Stomach (tissue), 4 donors: ENCODE data around the gene ATG4D.

Source experiments
- EP300 ChIP-seq: sonication (generic); formaldehyde crosslinking; IDR thresholded peaks from one replicate; pipeline ENCODE4 v1.6.1; 2017; ENCODE audit warnings: antibody characterized with exemption
- POLR2A ChIP-seq, 4 donors: fragments of 450-650 bp; IDR thresholded peaks; one replicate each; pipeline ENCODE4 v1.6.1; 2016; ENCODE audit warnings: antibody characterized with exemption in 4 of 4, control low read depth in 2 of 4, mild to moderate bottlenecking in 1 of 4, moderate library complexity in 1 of 4
- POLR2AphosphoS5 ChIP-seq, 3 donors: sonication (generic); formaldehyde crosslinking; IDR thresholded peaks; one replicate each; pipeline ENCODE4 v1.6.1; 2016; ENCODE audit warnings: antibody characterized with exemption in 3 of 3
- TF ChIP-seq, protein P1 (sequence below), 7 experiments: fragments of 450-650 bp in 4 of 7; fragments of 200-600 bp in 3 of 7; sonication (generic) in 3 of 7; IDR thresholded peaks; one replicate each; pipeline ENCODE4 v1.5.1; 2016 to 2019; ENCODE audit warnings: antibody characterized with exemption in 7 of 7, control low read depth in 2 of 7, mild to moderate bottlenecking in 1 of 7

GRCh38 chr19:10514211-10515145 is 29.2 kb upstream of the ATG4D start:
- TF ChIP-seq, protein P1, sequence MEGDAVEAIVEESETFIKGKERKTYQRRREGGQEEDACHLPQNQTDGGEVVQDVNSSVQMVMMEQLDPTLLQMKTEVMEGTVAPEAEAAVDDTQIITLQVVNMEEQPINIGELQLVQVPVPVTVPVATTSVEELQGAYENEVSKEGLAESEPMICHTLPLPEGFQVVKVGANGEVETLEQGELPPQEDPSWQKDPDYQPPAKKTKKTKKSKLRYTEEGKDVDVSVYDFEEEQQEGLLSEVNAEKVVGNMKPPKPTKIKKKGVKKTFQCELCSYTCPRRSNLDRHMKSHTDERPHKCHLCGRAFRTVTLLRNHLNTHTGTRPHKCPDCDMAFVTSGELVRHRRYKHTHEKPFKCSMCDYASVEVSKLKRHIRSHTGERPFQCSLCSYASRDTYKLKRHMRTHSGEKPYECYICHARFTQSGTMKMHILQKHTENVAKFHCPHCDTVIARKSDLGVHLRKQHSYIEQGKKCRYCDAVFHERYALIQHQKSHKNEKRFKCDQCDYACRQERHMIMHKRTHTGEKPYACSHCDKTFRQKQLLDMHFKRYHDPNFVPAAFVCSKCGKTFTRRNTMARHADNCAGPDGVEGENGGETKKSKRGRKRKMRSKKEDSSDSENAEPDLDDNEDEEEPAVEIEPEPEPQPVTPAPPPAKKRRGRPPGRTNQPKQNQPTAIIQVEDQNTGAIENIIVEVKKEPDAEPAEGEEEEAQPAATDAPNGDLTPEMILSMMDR (IDR thresholded peaks at IDR 0.05) = no peak
- TF ChIP-seq POLR2A (IDR thresholded peaks at IDR 0.05) (no peak), POLR2AphosphoS5 (IDR thresholded peaks at IDR 0.05) (no peak), EP300 (no peak)
